WI38 (cell line): Measurements from ENCODE around the gene CR1L.
"Not testable (repeated sequence)": the region's sequence is repeated elsewhere in the genome, so short reads cannot be mapped to it uniquely, and the experiment has no call there.

ENCODE experiments used
- H3K4me3 ChIP-seq: 2 replicates; pipeline ENCODE4 v1.5.1; 2011; ENCODE audit warnings: low read depth, mild to moderate bottlenecking, control low read depth, low read length
- TF ChIP-seq, protein P1 (sequence below): IDR thresholded peaks from 2 replicates; pipeline ENCODE4 v1.5.1; 2012; ENCODE audit warnings: low read depth, mild to moderate bottlenecking, control low read depth, low read length

CR1L gene

DNA sequence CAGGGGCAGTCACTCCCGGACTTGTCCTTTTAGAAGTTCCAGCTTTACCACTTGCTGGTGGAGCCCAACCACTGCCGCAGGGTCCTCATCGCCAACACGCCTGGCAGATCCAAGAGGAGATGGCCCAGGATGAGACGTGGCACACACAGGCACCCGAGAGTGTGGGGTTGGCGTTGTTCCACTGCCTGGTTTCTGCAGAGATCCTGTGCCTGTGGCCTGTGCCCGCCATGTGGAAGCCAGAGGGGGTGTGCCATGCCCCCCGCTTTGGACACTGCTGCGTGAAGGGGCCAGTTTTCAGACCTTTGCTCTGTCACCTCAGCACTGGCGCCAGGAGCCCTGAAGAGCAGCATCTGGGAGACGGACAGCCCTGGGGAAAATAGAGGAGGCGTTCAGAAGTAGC, 117.7 kb downstream of the CR1L start:
- TF ChIP-seq, protein P1, sequence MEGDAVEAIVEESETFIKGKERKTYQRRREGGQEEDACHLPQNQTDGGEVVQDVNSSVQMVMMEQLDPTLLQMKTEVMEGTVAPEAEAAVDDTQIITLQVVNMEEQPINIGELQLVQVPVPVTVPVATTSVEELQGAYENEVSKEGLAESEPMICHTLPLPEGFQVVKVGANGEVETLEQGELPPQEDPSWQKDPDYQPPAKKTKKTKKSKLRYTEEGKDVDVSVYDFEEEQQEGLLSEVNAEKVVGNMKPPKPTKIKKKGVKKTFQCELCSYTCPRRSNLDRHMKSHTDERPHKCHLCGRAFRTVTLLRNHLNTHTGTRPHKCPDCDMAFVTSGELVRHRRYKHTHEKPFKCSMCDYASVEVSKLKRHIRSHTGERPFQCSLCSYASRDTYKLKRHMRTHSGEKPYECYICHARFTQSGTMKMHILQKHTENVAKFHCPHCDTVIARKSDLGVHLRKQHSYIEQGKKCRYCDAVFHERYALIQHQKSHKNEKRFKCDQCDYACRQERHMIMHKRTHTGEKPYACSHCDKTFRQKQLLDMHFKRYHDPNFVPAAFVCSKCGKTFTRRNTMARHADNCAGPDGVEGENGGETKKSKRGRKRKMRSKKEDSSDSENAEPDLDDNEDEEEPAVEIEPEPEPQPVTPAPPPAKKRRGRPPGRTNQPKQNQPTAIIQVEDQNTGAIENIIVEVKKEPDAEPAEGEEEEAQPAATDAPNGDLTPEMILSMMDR, result no peak
- no peak overlapping the region for H3K4me3 ChIP-seq

DNA sequence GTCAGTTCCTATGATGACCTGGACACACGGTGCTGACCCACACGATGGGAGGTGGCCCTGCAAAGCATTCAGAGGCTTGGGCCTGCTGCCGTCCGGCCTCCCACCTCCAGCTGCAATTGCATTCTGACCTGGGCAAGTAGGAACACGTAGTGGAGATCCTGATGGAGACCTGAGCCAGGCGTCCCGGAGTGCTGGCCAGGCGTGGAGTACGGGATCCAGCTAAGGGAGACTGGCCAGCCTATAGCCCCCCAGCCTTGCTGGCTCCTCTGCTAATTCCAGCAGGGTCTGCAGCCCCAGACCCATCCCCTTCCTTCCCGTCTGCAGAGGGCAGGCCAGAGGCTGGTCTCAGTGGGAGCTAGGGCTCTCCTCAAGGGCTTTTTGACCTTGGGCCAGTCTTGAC, 118.2 kb downstream of the CR1L start:
- no peak overlapping the region for H3K4me3 ChIP-seq
- TF ChIP-seq, protein P1, result no peak

DNA sequence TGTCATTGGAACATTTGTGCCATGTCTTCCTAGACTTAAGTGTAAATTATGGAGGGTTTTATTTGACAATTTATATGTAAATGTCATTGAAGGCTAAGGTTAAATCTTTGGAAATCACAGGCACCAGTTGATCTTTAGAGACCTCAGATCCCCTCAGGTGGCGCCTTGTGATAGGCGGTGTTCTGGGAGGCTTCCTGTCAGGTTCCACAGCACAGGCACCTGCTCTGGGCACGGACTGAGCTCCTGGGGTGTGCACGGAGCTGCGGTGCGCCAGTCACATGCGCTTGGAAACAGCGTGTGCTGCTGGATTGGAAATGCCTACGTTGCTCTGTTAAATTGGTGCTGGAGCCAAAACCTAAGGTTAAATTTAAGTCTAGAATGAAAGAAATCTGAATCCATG, 119.0 kb downstream of the CR1L start:
- no peak overlapping the region for H3K4me3 ChIP-seq
- TF ChIP-seq, protein P1, result no peak

DNA sequence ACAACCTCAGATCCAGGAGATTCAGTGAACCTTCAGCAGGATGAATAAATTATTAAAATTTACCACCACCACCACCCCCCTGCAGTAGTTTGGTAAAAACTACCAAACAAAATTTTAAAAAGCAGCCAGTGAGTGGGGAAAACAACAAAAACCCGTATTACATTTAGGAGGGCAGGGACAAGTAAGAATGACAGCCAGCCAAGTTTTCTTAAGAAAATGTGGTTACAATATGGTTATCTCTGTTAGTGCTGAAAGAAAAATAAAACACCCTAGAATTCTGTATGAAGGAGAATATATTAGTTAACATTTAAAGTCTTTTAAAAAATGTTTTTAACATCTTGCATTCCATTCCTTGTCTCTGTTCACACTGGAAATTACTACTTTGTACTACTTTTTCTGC, 121.6 kb downstream of the CR1L start:
- no peak overlapping the region for H3K4me3 ChIP-seq
- TF ChIP-seq, protein P1, result no peak

DNA sequence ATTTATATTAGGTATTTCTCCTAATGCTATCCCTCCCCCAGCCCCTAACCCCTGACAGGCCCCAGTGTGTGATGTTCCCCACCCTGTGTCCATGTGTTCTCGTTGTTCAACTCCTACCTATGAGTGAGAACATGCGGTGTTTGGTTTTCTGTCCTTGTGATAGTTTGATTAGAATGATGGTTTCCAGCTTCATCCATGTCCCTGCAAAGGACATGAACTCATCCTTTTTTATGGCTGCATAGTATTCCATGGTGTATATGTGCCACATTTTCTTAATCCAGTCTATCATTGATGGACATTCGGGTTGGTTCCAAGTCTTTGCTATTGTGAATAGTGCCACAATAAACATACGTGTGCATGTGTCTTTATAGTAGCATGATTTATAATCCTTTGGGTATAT, 125.6 kb downstream of the CR1L start:
- H3K4me3 ChIP-seq, result not testable (repeated sequence)
